ENCODE measurements around the gene COL4A3. TPM values are rescaled to one million over a fixed set of nuclear protein-coding genes. Genes with fewer than 3 reads are reported as not detected.

COL4A3 gene
- total and polyA plus RNA-seq, 12 donors: 0.22 to 53.6 (median 19.6) TPM

DNA sequence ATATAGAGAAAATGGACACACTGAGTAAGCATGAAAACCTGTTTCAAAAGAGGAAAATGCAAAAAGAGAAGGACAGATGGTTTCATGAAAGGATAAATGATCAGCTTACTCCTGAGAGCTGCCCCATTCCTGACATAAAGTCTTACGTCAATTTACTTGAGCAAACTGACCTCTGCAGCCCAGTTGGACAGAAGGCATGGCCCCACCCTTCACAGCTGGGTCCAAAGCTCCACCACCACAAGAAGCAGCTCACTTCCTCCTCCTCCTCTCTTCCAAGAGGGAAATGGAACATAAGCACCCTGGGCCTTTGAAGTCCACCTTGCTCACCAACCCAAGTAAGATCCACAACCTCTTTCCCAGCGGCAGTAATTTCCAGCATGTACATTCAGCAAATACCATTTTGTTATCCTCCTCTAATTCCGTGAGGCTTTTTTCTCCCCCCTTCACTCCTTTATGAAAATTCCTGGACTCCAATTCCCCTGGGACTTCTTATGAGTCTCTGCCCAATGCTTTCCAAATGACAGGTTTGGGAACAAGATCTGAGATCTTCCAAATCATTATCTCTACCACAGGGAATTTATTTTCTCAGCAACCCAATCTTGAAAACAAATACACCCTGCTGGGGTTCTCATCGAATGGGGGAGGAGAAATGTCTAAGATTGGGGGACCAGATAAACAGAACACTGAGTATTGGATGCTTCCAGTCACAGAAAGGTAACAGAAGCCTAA lies 10.5 kb upstream of the COL4A3 start:
- Histone ChIP-seq H3K4me1 (replicated peaks in 1 of 2) (peaks cover 0 to 5% of the 10 kb centered on the region in 2 donors), H3K9me3 (replicated peaks in 1 of 3) (no peaks in the 10 kb centered on the region), H3K4me3 (no peak overlapping the region), H3K36me3 (replicated peaks in 1 of 2) (no peaks in the 10 kb centered on the region), H3K27me3 (no peaks in the 10 kb centered on the region), H3K27ac (peak overlapping the region in 2 of 5 donors; percentile 7 to 69)
- DNase-seq: no peak
- TF ChIP-seq POLR2A (IDR thresholded peaks at IDR 0.05): no peak
- TF ChIP-seq, protein P1, sequence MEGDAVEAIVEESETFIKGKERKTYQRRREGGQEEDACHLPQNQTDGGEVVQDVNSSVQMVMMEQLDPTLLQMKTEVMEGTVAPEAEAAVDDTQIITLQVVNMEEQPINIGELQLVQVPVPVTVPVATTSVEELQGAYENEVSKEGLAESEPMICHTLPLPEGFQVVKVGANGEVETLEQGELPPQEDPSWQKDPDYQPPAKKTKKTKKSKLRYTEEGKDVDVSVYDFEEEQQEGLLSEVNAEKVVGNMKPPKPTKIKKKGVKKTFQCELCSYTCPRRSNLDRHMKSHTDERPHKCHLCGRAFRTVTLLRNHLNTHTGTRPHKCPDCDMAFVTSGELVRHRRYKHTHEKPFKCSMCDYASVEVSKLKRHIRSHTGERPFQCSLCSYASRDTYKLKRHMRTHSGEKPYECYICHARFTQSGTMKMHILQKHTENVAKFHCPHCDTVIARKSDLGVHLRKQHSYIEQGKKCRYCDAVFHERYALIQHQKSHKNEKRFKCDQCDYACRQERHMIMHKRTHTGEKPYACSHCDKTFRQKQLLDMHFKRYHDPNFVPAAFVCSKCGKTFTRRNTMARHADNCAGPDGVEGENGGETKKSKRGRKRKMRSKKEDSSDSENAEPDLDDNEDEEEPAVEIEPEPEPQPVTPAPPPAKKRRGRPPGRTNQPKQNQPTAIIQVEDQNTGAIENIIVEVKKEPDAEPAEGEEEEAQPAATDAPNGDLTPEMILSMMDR (IDR thresholded peaks at IDR 0.05): no peak
- WGBS, 4 donors: 67 to 78% (median 78%) methylated on average over 4 of the region's 4 CpGs
- intact Hi-C loops (cut with DNase I): no loop called here

DNA sequence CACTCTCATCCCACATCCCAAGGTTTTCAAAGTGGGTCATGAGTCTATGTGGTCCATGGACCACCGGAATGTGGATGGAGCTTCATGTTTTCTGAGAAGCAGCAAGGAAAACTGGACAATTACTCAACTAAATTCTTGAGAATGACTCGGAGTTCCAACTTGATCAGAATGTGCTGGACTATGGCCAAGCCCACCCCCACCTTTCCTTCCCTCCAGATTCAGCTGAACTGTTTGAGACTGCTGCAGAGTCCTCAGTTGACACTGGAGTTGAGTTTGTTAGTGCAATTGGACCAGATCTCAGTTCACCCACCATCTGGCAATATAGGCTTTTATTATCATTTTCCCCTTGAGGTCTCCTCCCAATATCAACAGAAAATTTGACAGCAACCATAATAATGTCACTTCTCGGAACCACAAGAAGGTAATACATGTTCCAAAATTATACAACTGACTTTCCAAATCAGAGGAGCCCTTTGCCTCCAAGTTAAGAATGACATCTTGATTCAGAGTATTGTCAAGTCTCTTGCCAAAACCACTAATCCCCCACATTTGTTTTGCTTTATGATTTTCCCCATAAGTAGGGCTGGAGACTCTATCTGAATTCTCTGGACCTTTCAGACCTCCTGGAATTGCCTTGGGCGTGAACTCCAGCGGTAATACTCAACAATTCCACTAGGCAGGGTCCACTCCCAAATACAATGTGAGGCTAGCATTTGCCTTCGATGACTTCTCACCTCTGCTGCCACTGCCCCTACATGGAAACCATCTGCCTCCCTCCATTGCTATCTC lies 9.2 kb upstream of the COL4A3 start:
- peak in 5 of 7 donors; percentile 25 to 69 (median 43) for DNase-seq
- Histone ChIP-seq H3K27ac (no peak overlapping the region), H3K4me1 (replicated peaks in 1 of 2) (peaks cover 0 to 5% of the 10 kb centered on the region in 2 donors), H3K27me3 (no peaks in the 10 kb centered on the region), H3K4me3 (no peak overlapping the region), H3K9me3 (replicated peaks in 1 of 3) (no peaks in the 10 kb centered on the region), H3K36me3 (replicated peaks in 1 of 2) (no peaks in the 10 kb centered on the region)
- WGBS, 4 donors: 74 to 83% (median 80%) methylated on average over 6 of the region's 6 CpGs
- TF ChIP-seq, protein P1 (IDR thresholded peaks at IDR 0.05): no peak
- no peak for TF ChIP-seq POLR2A (IDR thresholded peaks at IDR 0.05)
- intact Hi-C loops (cut with DNase I): no loop called here

DNA sequence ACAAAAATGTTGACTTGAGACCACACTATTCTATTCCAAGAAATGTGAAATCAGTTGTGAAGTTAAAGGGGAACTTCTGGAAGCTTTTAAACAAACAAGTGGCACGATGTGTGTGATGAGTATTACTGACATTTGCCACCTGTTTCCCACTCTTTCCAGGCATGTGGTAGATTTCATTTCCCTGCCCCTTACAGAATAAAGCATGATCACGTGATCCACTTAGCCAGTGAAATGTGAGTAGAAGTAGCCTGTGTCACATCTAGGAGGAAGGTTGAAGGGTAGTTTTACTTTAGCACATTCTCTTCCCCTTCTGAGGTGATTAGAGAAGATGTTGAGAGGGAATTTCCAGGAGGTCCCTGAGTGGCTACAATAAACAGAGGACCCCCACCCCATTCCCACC lies 4.3 kb upstream of the COL4A3 start:
- no peak for TF ChIP-seq POLR2A (IDR thresholded peaks at IDR 0.05)
- TF ChIP-seq, protein P1 (IDR thresholded peaks at IDR 0.05): no peak
- DNase-seq: no peak
- Histone ChIP-seq H3K4me1 (replicated peaks in 1 of 2) (peaks cover 0 to 6% of the 10 kb centered on the region in 2 donors), H3K27me3 (no peaks in the 10 kb centered on the region), H3K9me3 (replicated peaks in 1 of 3) (no peaks in the 10 kb centered on the region), H3K27ac (no peak overlapping the region), H3K4me3 (no peak overlapping the region), H3K36me3 (replicated peaks in 1 of 2) (no peaks in the 10 kb centered on the region)
- intact Hi-C loops (cut with DNase I): no loop called here
- WGBS, 4 donors: 59 to 79% (median 78%) methylated on average over 2 of the region's 2 CpGs

DNA sequence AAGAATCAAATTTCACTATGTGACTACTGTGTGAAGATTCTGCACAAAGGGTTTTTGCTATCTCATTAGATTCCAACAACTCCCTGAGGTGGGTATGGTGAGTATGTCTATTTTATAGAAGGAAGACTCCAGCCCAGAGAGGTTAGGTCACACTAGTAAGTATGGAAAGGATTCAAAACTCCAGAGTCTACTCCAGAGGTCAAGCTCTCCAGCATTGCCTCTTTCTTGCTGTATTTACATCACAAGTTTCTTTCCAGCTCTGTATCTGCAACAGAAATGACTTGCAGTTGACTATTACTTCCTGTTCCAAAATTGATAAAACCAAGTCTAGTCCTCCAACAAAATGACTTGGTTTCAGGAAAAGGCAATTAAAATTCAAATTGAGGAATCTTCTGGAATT lies 2.5 kb upstream of the COL4A3 start:
- DNase-seq: no peak
- no peaks in the 10 kb centered on the region for H3K9me3 ChIP-seq (replicated peaks in 1 of 3)
- peaks cover 0 to 6% of the 10 kb centered on the region in 2 donors for H3K4me1 ChIP-seq (replicated peaks in 1 of 2)
- intact Hi-C loops (cut with DNase I): no loop called here
- TF ChIP-seq, protein P1 (IDR thresholded peaks at IDR 0.05): no peak
- no peak for TF ChIP-seq POLR2A (IDR thresholded peaks at IDR 0.05)
- no peaks in the 10 kb centered on the region for H3K36me3 ChIP-seq (replicated peaks in 1 of 2)
- H3K27ac ChIP-seq: no peak overlapping the region
- H3K4me3 ChIP-seq: no peak overlapping the region
- no peaks in the 10 kb centered on the region for H3K27me3 ChIP-seq

All from adrenal gland (tissue), 12 donors.